Endodermal cell (in vitro differentiated cells): ENCODE results near the gene GNG3. TPM values are rescaled to one million over a fixed set of nuclear protein-coding genes. Genes with fewer than 3 reads are reported as not detected.
"Not testable (repeated sequence)": the region's sequence is repeated elsewhere in the genome, so short reads cannot be mapped to it uniquely, and the experiment has no call there.

Experiments used
- DNase-seq: peaks from one replicate; pipeline ENCODE4 v3.0.0-alpha.2; 2017
- H3K27ac ChIP-seq: 2 replicates; pipeline ENCODE4 v1.5.1; 2013; ENCODE audit warnings: mild to moderate bottlenecking, low read depth, low read length, moderate library complexity
- H3K27me3 ChIP-seq: 2 replicates; pipeline ENCODE4 v1.6.1; 2013; ENCODE audit warnings: mild to moderate bottlenecking, low read length, moderate library complexity; ENCODE audit not compliant: insufficient read depth, control insufficient read depth, poor library complexity, severe bottlenecking
- H3K36me3 ChIP-seq: 2 replicates; pipeline ENCODE4 v1.7.0; 2013; ENCODE audit warnings: mild to moderate bottlenecking, low read length, moderate library complexity; ENCODE audit not compliant: control insufficient read depth, insufficient read depth
- H3K4me1 ChIP-seq: one replicate; pipeline ENCODE4 v1.7.0; 2013; ENCODE audit warnings: low read length; ENCODE audit not compliant: control insufficient read depth, insufficient read depth
- H3K4me3 ChIP-seq: 2 replicates; pipeline ENCODE4 v1.5.1; 2013; ENCODE audit warnings: mild to moderate bottlenecking, low read length, moderate library complexity
- H3K9ac ChIP-seq: 2 replicates; pipeline ENCODE4 v1.6.1; 2013; ENCODE audit warnings: mild to moderate bottlenecking, low read length, moderate library complexity; ENCODE audit not compliant: poor library complexity, severe bottlenecking; ENCODE audit errors: extremely low read depth
- H3K9me3 ChIP-seq: 2 replicates; pipeline ENCODE4 v1.6.1; 2013; ENCODE audit warnings: mild to moderate bottlenecking, low read length, moderate library complexity; ENCODE audit not compliant: control insufficient read depth
- H3K27ac Mint-ChIP-seq: 2 replicates; pipeline ENCODE4 v1.8.0; 2020; ENCODE audit warnings: mixed read lengths
- H3K27me3 Mint-ChIP-seq: 2 replicates; pipeline ENCODE4 v1.8.0; 2021; ENCODE audit warnings: mild to moderate bottlenecking, mixed read lengths; ENCODE audit not compliant: insufficient read depth
- H3K36me3 Mint-ChIP-seq: 2 replicates; pipeline ENCODE4 v1.8.0; 2020; ENCODE audit warnings: low read depth, mixed read lengths
- H3K4me1 Mint-ChIP-seq: 2 replicates; pipeline ENCODE4 v1.8.0; 2020; ENCODE audit warnings: mixed read lengths
- H3K4me3 Mint-ChIP-seq: 2 replicates; pipeline ENCODE4 v1.8.0; 2020; ENCODE audit warnings: mild to moderate bottlenecking, moderate library complexity, mixed read lengths
- H3K9me3 Mint-ChIP-seq: 2 replicates; pipeline ENCODE4 v1.8.0; 2020; ENCODE audit warnings: mild to moderate bottlenecking, mixed read lengths
- WGBS, 2 experiments: methylation state at CpG; one replicate each; pipeline versions ENCODE4 v1.1.5 to v1.1.7; 2013; ENCODE audit warnings: missing lambda C conversion rate in 2 of 2, mixed read lengths in 1 of 2; ENCODE audit not compliant: insufficient coverage in 1 of 2, insufficient read length in 1 of 2; 5-methylcytosine and 5-hydroxymethylcytosine counted together
- total RNA-seq, 2 donors: library from RNA; stranded (reverse); fragmentation: NEBNext Ultra II Directional in 1 of 2; extraction: Animal tissue kit (Norgen Biotek cat#: 25700) in 1 of 2; gene quantifications; 2 replicates in 1 of 2; 3 replicates in 1 of 2; pipeline ENCODE4 v1.2.1, GENCODE V29; 2021
- TF ChIP-seq, protein P1 (sequence below): fragments of 200-600 bp; sonication (generic); conservative IDR thresholded peaks from 2 replicates; pipeline ENCODE4 v1.5.0; 2021; ENCODE audit warnings: antibody characterized with exemption, mild to moderate bottlenecking

The GNG3 gene
- total RNA-seq, 2 donors from 2014 or later = 0.40 to 1.7 TPM

DNA sequence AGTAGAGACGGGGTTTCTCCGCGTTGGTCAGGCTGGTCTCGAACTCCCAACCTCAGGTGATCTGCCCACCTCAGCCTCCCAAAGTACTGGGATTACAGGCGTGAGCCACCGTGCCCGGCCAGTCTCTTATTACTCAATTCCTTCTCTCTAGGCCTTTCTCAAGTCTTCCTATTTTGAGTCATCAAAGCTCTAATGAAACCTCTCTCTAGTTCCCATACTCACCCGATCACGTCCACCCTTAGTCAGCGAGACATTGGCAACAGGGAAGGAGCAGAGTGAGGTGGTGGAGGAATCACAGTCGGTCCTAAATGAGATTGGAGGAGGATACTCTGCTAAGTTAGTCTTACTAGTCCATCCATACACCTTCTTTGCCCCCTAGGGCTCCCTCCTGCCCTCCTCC is 5.2 kb upstream of the GNG3 start:
- Mint-ChIP-seq H3K27ac (no peak overlapping the region), H3K4me3 (no peak overlapping the region), H3K36me3 (peaks cover 44% of the 10 kb centered on the region), H3K27me3 (no peaks in the 10 kb centered on the region), H3K9me3 (no peaks in the 10 kb centered on the region), H3K4me1 (peaks cover 15% of the 10 kb centered on the region)
- H3K4me3 ChIP-seq = no peak overlapping the region
- no peaks in the 10 kb centered on the region for H3K27me3 ChIP-seq
- DNase-seq = no peak
- H3K4me1 ChIP-seq = peaks cover 13% of the 10 kb centered on the region
- TF ChIP-seq, protein P1, sequence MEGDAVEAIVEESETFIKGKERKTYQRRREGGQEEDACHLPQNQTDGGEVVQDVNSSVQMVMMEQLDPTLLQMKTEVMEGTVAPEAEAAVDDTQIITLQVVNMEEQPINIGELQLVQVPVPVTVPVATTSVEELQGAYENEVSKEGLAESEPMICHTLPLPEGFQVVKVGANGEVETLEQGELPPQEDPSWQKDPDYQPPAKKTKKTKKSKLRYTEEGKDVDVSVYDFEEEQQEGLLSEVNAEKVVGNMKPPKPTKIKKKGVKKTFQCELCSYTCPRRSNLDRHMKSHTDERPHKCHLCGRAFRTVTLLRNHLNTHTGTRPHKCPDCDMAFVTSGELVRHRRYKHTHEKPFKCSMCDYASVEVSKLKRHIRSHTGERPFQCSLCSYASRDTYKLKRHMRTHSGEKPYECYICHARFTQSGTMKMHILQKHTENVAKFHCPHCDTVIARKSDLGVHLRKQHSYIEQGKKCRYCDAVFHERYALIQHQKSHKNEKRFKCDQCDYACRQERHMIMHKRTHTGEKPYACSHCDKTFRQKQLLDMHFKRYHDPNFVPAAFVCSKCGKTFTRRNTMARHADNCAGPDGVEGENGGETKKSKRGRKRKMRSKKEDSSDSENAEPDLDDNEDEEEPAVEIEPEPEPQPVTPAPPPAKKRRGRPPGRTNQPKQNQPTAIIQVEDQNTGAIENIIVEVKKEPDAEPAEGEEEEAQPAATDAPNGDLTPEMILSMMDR = no peak
- H3K36me3 ChIP-seq = peaks cover 51% of the 10 kb centered on the region
- no peak overlapping the region for H3K27ac ChIP-seq
- WGBS, 2 experiments = 84 to 96% methylated on average over 5 to 11 of the region's 11 CpGs
- no peaks in the 10 kb centered on the region for H3K9me3 ChIP-seq
- H3K9ac ChIP-seq = no peak overlapping the region

DNA sequence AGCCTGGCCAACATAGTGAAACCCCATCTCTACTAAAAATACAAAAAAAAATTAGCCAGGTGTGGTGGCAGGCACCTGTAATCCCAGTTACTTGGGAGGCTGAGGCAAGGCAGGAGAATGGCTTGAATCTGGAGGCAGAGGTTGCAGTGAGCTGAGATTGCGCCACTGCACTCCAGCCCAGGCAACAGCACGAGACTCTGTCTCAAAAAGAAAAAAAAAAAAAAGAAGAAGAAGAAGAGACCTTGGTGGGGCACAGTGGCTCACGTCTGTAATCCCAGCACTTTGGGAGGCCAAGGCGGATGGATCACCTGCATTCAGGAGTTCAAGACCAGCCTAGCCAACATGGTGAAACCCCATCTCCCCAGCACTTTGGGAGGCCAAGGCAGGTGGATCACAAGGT is 3.6 kb upstream of the GNG3 start:
- Histone ChIP-seq H3K36me3 (peaks cover 53% of the 10 kb centered on the region), H3K4me1 (peaks cover 21% of the 10 kb centered on the region)
- H3K36me3 Mint-ChIP-seq = peaks cover 35% of the 10 kb centered on the region
- 91 to 94% methylated on average over 4 of the region's 4 CpGs for WGBS, 2 experiments
- not testable (repeated sequence) for DNase-seq, H3K27me3 ChIP-seq, H3K4me3 ChIP-seq, H3K4me3 Mint-ChIP-seq, H3K27ac ChIP-seq, H3K9me3 Mint-ChIP-seq, H3K9me3 ChIP-seq, H3K27ac Mint-ChIP-seq, H3K27me3 Mint-ChIP-seq, H3K9ac ChIP-seq
- H3K4me1 Mint-ChIP-seq = peaks cover 28% of the 10 kb centered on the region

DNA sequence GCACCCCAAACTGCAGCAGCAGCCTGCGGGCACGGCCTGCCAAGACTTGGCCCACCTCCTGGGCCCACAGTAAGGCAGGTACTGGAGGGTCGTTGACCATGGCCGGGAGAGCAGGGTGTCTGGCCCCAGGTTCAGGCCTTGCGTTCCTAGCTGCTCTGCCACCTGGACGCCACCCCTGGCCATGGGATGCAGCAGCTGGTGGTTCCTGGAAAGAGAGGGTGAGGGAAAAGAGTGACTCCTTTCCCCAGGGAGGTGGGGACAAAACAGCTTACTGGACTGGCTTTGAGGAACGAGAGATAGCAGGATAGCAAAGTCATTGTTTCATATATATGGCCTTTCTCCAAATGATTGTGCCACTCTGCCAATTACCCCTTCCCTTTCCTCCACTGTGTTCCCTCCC is 2.1 kb upstream of the GNG3 start:
- H3K9me3 ChIP-seq = no peaks in the 10 kb centered on the region
- H3K4me3 ChIP-seq = peak overlapping the region; percentile 97
- peak overlapping the region; percentile 95 for H3K27ac Mint-ChIP-seq
- H3K36me3 Mint-ChIP-seq = peaks cover 30% of the 10 kb centered on the region
- peaks cover 27% of the 10 kb centered on the region for H3K4me1 ChIP-seq
- 73 to 77% methylated on average over 6 to 7 of the region's 7 CpGs for WGBS, 2 experiments
- TF ChIP-seq, protein P1 = peak; percentile 22
- H3K4me3 Mint-ChIP-seq = peak overlapping the region; percentile 83
- peak overlapping the region; percentile 87 for H3K27ac ChIP-seq
- no peaks in the 10 kb centered on the region for H3K27me3 ChIP-seq
- peaks cover 50% of the 10 kb centered on the region for H3K36me3 ChIP-seq
- H3K4me1 Mint-ChIP-seq = peaks cover 40% of the 10 kb centered on the region
- no peaks in the 10 kb centered on the region for H3K27me3 Mint-ChIP-seq
- H3K9me3 Mint-ChIP-seq = no peaks in the 10 kb centered on the region
- peak; percentile 61 for DNase-seq
- peak overlapping the region; percentile 96 for H3K9ac ChIP-seq
